ENCODE measurements around the gene KCNH6.

DNA sequence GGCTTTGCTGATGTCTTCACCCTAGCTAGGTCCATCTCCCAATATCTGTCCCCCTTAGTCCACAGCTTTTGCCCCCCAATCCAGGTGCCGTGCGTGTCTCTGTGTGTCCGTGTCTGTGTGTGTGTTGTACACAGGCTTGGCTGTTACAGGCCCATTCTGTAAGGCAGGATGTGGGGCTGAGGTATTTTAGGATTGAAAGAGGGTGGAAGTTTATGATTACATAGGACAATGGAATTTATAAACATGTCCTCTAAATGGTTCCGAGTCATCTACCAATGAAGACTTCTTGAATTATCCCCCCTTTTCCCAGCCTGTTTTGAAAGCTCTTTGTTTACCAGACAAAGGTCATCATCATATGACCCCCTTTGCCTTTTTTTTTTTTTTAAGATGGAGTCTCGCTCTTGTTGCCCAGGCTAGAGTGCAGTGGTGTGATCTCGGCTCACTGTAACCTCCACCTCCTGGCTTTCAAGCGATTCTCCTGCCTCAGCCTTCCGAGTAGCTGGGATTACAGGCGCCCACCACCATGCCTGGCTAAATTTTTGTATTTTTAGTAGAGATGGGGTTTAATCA, 24.4 kb upstream of the KCNH6 start:
- TF ChIP-seq GATA2 (IDR thresholded peaks at IDR 0.05; ENCODE audit: low read depth, low read length) (no peak), GATA3 (IDR thresholded peaks at IDR 0.05; ENCODE audit: low read depth, low read length) (no peak)
